ENCODE data around the gene ZNF75A. TPM values are rescaled to one million over a fixed set of nuclear protein-coding genes. Genes with fewer than 3 reads are reported as not detected.

Gene ZNF75A
- total and polyA plus RNA-seq, 8 donors = 8.0 to 52.5 (median 16.4) TPM

DNA sequence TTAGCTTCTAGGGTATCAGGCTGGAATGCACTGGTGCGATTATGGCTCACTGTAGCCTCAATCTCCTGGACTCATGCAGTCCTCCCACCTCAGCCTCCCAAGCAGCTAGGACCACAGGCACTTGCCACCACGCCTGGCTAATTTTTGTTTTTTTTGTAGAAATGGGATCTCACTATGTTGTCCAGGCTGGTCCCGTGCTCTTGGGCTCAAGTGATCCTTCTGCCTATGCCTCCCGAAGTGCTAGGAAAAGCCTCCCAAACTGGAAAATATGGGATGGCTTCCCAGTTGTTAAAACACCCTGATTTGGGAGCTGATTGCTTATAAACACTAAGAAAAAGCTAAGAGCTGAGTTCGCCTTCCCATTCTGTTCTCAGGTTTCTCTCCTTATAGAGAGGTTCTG is 28.6 kb upstream of the ZNF75A start:
- WGBS, 5 donors = 77 to 94% (median 88%) methylated on average over 5 of the region's 5 CpGs
- Histone ChIP-seq H3K4me3 (no peak overlapping the region), H3K9me3 (no peaks in the 10 kb centered on the region), H3K36me3 (no peaks in the 10 kb centered on the region), H3K27ac (no peak overlapping the region), H3K27me3 (no peaks in the 10 kb centered on the region), H3K4me1 (peaks cover 4 to 12% (median 8%) of the 10 kb centered on the region in 4 donors)
- peak in 1 of 2 donors; percentile 4 for DNase-seq
- TF ChIP-seq, protein P1, sequence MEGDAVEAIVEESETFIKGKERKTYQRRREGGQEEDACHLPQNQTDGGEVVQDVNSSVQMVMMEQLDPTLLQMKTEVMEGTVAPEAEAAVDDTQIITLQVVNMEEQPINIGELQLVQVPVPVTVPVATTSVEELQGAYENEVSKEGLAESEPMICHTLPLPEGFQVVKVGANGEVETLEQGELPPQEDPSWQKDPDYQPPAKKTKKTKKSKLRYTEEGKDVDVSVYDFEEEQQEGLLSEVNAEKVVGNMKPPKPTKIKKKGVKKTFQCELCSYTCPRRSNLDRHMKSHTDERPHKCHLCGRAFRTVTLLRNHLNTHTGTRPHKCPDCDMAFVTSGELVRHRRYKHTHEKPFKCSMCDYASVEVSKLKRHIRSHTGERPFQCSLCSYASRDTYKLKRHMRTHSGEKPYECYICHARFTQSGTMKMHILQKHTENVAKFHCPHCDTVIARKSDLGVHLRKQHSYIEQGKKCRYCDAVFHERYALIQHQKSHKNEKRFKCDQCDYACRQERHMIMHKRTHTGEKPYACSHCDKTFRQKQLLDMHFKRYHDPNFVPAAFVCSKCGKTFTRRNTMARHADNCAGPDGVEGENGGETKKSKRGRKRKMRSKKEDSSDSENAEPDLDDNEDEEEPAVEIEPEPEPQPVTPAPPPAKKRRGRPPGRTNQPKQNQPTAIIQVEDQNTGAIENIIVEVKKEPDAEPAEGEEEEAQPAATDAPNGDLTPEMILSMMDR (IDR thresholded peaks at IDR 0.05) = no peak
- TF ChIP-seq EP300 (IDR thresholded peaks at IDR 0.05) (no peak), POLR2A (IDR thresholded peaks at IDR 0.05) (no peak), POLR2AphosphoS5 (IDR thresholded peaks at IDR 0.05) (no peak)
- intact Hi-C loops (cut with DNase I; ENCODE audit: low total_unique reads) = no loop called here

DNA sequence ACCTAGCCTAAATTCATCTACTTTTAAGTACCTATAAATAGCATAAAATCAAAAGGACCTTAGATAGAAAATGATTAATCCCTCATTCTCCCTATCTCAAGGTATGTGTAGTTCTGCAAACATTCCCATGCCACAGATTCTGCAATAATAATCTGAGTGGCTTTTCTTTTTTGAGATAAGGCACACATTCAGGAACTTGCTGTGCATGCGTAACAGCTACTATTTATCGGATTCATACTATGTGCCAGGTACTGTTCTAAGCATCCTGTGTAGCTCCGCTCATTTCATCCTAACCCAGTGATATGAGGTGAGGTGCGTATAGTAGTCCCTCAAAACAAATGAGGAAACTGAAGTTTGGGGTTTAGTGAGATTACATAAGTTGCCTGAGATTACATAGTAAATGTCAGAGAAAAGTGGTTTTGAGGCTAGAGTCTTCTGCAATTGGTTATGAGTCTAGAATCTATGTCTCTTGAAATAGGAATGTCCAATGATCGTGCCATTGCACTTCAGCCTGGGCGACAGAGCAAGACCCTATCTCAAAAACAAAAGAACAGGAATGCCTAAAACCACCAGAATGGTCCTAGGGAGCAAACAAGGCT is 24.0 kb upstream of the ZNF75A start:
- H3K36me3 ChIP-seq = peaks cover 8 to 17% (median 15%) of the 10 kb centered on the region in 4 donors
- H3K4me3 ChIP-seq = peak overlapping the region in 2 of 4 donors; percentile 99 to 100
- TF ChIP-seq POLR2A (IDR thresholded peaks at IDR 0.05) (no peak), POLR2AphosphoS5 (IDR thresholded peaks at IDR 0.05) (peak in 2 of 3 donors; percentile 65 to 73)
- WGBS, 5 donors = 44 to 64% (median 51%) methylated on average over 6 of the region's 6 CpGs
- no peak for DNase-seq
- H3K4me1 ChIP-seq = peaks cover 26 to 48% (median 42%) of the 10 kb centered on the region in 4 donors
- H3K9me3 ChIP-seq = peaks cover 0 to 17% (median 10%) of the 10 kb centered on the region in 4 donors
- intact Hi-C loops (cut with DNase I; ENCODE audit: low total_unique reads) = no loop called here
- H3K27me3 ChIP-seq = no peaks in the 10 kb centered on the region
- H3K27ac ChIP-seq = peak overlapping the region; percentile 14 to 100 (median 98)

DNA sequence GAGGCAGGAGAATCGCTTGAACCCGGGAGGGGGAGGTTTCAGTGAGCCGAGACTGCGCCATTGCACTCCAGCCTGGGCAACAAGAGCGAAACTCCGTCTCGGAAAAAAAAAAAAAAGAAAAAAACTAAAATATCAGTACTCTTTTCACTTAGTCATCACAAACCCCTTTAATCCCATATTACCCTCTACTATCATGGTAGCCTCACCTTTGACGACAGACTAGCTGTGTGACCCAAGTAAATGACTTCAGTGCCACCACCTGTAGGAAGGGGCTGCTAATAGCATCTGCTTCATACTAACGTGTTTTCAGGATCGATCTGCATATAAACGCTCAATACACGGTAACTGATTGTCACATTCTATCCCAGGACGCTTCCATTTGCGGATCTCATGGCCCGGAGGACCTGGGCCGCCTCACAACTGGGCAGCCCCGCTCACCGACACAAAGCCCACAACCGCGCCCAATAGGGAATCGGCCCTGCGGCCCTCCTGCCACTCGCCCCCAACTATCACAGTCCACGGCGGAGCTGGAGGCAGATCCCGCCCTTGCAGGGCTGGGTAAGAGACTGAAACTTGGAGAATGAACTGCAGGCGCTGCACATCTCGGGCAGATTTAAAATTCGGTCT is 23.1 kb upstream of the ZNF75A start:
- Histone ChIP-seq H3K4me3 (peak overlapping the region; percentile 78 to 100 (median 99)), H3K9me3 (peaks cover 0 to 26% (median 15%) of the 10 kb centered on the region in 4 donors), H3K36me3 (peaks cover 12 to 26% (median 24%) of the 10 kb centered on the region in 4 donors), H3K27ac (peak overlapping the region; percentile 98 to 100 (median 99)), H3K27me3 (no peaks in the 10 kb centered on the region), H3K4me1 (peaks cover 26 to 48% (median 42%) of the 10 kb centered on the region in 4 donors)
- intact Hi-C loops (cut with DNase I; ENCODE audit: low total_unique reads) = no loop called here
- WGBS, 5 donors = 8 to 18% (median 16%) methylated on average over 25 to 29 of the region's 29 CpGs
- no peak for DNase-seq
- TF ChIP-seq EP300 (IDR thresholded peaks at IDR 0.05) (no peak), POLR2AphosphoS5 (IDR thresholded peaks at IDR 0.05) (no peak), POLR2A (IDR thresholded peaks at IDR 0.05) (no peak)
- TF ChIP-seq, protein P1 (IDR thresholded peaks at IDR 0.05) = no peak

DNA sequence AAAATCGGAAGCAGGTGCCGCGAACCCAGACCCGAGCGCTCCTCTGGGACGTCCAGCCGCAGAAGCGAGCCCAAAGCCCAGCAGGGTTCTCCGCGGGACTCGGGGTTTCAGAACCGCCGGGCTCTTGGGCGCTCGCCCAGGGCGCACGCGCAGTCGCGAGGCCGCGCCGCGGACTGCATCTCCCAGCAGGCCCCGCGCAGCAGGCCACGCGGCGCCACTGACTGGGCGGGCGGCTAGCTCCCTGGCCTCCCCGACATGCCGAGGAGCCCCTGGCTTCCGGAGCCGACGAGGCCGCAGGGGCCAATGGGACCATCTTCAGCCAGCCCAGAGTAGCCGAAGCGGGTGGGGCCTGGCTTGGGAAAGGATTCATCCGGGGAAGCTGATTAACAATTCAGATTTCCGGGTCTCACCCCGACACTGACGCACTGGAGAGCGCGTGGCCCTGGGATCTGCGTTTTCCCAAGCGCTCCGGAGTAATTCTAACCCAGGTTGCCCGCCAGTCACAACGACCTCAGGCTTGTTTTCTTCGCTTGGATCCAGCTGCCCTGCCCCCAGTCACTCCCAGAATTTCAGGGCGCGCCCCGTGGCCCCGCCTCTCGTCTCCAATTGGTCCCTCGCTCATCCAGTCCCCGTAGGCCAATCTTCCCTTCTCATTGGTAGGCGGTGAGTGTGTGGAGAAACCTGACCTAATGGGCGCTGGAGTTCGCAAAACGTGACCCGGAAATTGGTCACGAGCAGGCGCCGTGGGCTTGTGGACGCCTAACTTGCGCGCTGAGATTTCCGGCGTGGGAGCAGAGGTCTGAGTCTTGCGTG is 22.4 kb upstream of the ZNF75A start, which contains the start of gene ZNF263:
ZNF263 (plus strand) TSS at position 762 of the 813 bp plus-strand sequence. CDS start 328 bp downstream, outside the sequence.
- no peaks in the 10 kb centered on the region for H3K27me3 ChIP-seq
- DNase-seq = peak; percentile 96 to 99
- peak within 1 kb of the TSS; percentile 98 to 100 (median 99) for H3K27ac ChIP-seq
- 0 to 1% (median 0%) methylated on average over 33 to 72 of the region's 72 CpGs for WGBS, 5 donors
- intact Hi-C loops (cut with DNase I; ENCODE audit: low total_unique reads) = no loop called here
- TF ChIP-seq POLR2A (IDR thresholded peaks at IDR 0.05) (peak in 1 of 4 donors; percentile 42), POLR2AphosphoS5 (IDR thresholded peaks at IDR 0.05) (peak; percentile 72 to 94 (median 85)), EP300 (IDR thresholded peaks at IDR 0.05) (no peak)
- peaks cover 0 to 33% (median 21%) of the 10 kb centered on the region in 4 donors for H3K9me3 ChIP-seq
- H3K36me3 ChIP-seq = peaks cover 12 to 33% (median 31%) of the 10 kb centered on the region in 4 donors
- peaks cover 26 to 48% (median 42%) of the 10 kb centered on the region in 4 donors for H3K4me1 ChIP-seq
- peak within 1 kb of the TSS; percentile 78 to 100 (median 99) for H3K4me3 ChIP-seq

All from stomach (tissue), 9 donors.